CD1c-positive myeloid dendritic cell (primary cell): Measurements from ENCODE around the gene NPY5R.

Source experiments
- DNase-seq: peaks from one replicate; pipeline ENCODE4 v3.0.0-alpha.2; 2016; ENCODE audit errors: extremely low spot score

Gene NPY5R

DNA sequence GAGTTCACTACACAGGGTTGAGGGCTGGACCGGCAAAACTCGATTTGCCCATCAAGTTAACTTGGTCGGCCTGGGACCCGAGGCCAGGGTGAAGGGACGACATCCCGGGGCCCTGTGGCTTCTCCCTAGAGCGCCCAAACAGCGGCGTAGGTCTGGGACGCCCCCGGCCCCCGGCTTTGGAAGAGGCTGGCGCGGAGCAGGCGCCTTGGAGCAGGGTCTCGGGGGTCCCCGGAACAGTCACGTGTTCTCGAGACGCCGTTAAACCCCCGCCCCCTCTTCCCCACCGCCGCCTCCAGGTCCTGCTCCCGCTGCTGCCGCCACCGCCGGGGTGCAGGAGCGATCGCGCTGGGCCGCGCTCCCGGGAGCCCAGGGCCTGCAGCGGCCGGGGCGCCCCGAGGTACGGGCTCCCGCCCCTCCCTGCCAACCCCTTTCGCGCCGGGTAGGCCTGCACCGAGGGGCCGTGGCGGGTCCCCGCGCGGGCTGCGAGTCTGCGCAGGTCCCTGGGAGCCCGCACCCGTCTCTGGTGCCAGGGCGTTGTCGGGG is at the start of gene NPY5R:
NPY5R (plus strand) TSS at position 289 of the 543 bp plus-strand sequence. CDS start 6,382 bp downstream, outside the sequence.
- no peak for DNase-seq

DNA sequence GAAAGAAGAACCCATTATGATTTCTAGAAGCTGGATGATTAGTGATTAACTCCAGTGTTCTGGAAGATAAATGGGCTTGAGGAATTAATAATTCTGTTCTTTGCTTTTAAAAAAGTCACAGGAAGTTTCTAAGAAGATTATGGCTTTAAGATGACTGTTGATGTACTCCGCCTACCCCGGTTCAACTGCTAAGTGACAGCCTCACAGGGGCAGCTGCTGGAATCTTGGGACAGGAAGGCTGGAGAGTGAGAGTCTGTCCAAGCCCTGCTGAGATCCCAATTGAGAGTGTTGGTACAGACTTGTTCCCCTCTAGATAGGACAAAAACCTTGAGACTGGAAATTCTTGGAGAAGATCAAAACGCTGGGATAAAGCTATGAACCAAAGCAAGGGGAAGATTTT is 48.6 kb upstream of the NPY5R start:
- DNase-seq: no peak

- DNase-seq: no peak
These were observed 43.2 kb upstream of the NPY5R start for GRCh38 chr4:163300445-163300844.

GRCh38 chr4:163303069-163303468 is 40.6 kb upstream of the NPY5R start:
- no peak for DNase-seq

DNA sequence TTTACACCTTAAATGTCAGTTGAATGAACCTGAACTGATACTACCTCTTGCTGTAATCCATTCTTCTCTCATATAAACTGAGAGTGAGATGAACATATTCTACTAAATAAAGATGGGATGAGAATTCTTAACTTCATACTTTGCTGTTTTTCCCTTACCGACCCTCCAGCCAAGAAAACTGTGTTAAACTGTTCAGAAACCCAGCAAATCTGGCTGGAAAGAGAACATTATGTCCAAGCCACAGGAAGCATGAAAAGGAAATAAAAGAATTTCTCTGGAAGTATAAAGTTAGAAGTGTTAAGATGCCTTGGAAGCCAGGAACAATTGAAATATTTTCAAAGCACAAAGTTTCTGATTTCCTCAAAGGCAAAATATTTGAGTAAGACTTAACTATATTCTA is 34.2 kb upstream of the NPY5R start:
- DNase-seq: no peak

DNA sequence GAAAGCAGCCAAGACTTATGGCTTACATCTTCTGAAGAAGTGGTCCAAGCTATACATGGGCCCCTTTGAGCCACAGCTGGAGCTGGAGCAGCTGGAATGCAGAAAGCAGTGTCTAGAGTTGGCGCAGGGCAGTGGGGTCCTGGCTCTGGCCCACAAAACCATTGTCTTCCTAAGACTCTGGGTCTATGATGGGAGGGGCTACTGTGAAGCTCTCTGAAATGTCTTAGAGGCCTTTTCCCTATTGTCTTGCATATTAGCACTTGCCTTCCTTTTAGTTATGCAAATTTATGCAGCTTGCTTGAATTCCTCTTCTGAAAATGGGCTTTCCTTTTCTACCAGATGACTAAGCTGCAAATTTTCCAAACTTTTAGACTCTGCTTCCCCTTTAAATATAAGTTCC is 26.6 kb upstream of the NPY5R start:
- DNase-seq: no peak

- DNase-seq: no peak
These were observed 12.6 kb upstream of the NPY5R start for GRCh38 chr4:163330916-163331628.

DNA sequence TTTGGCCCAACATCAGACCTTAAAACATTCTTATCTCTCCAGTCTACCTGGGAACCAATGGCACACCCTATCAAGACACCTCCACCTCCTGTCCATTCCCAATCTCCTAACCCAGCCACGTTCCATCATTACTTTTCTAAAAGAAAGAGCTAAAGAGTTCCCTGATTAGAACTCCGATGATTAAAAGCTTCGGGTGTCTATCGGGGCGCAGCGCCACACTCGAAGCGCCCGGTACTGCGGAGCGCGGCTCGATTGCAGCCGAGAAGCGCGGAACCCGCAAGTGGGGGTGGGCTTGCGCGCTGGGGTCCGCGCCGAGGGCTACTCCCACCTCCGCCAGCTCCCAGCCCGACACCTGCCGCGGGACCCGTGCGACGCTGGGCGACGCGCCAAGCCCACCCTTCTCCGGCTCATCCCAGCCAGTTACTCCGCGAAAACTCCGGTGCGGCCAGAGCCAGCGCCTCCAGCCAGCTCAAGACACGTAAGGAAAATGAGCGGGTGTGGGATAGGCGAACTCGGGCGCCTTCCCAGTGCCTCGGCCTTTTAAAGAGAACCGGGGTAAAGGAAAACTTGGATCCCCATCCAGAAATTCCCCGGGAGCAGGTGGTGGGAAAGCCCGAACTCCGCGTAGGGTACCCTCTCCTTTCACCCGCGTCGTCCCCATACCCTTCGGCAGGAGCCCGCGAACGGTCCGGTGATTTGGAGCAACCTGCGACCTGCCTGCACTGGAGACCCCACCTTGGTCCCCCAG is 11.9 kb upstream of the NPY5R start:
- DNase-seq: no peak

DNA sequence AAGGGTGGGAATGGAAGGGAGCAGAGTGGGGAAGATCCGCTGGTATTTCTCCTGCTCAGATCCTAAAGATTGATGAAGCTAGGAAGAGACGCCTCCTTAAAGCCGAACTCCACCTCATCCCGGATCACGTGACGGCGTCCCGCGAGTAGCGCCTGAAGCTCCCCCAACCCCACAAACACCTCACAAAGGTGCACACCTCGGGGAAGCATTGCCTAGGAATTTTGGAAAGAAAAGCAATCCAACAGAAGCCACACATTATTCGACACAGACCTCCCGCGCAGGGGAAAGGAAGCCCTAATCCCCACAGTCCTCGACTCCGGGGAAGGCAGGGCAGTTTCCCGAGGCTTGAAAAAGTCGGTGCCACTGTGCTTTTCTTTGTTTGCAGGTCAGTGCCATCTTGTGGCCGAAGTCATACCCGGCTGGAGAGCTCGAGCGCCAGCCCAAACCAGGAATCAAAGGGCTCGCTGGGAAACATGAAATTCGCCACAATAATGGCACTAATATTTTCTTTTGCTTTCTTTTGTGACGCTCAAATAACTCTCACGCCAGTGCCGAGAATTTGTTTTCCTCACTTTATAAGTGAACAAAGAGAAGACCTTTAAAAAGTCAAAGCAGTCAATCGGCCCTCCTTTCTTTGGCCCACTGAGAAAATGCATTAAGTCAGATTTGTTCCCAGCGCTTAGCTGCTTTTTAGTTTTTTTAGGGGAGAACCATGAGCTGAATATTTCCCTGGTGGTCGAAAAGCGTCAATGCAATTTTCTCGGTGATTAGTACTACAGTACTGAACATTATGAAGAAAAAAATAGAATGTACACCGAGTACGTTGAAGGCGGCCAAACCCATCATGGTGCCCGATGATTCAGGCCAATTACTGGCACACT is 10.9 kb upstream of the NPY5R start, which contains the start of gene NPY1R:
NPY1R (minus strand) TSS at position 71 of the 881 bp plus-strand sequence. CDS start 6,042 bp downstream, outside the sequence.
- peak; percentile 29 for DNase-seq

- DNase-seq: no peak
These were observed 8.3 kb upstream of the NPY5R start for GRCh38 chr4:163335384-163335783.

- no peak for DNase-seq
These were observed 744 bp downstream of the NPY5R start for GRCh38 chr4:163344147-163345125.

DNA sequence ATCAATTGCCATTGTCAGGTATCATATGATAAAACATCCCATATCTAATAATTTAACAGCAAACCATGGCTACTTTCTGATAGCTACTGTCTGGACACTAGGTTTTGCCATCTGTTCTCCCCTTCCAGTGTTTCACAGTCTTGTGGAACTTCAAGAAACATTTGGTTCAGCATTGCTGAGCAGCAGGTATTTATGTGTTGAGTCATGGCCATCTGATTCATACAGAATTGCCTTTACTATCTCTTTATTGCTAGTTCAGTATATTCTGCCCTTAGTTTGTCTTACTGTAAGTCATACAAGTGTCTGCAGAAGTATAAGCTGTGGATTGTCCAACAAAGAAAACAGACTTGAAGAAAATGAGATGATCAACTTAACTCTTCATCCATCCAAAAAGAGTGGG is 7.0 kb downstream of the NPY5R start:
- no peak for DNase-seq

- no peak for DNase-seq
These were observed 9.4 kb downstream of the NPY5R start for GRCh38 chr4:163353054-163353453.

GRCh38 chr4:163356104-163356503 is 12.4 kb downstream of the NPY5R start:
- no peak for DNase-seq

DNA sequence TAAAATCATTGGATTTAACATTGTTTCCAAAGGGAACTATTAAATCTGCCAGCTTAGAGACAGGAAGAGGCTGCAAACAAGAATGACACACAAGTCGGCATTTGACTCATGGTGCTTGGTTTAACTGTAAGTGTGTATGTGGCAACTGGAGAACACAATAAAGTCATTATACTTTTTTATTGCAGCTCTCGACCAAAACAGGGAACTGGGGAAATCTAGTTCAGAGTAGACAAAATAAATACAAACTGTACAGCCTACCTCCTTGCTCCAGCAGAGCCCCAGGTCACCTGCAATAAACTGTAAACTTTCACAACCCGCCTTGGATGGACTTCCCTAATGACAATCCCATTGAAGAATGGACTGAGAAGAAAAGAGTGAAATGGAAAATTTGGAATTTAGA is 24.0 kb downstream of the NPY5R start:
- DNase-seq: no peak

DNA sequence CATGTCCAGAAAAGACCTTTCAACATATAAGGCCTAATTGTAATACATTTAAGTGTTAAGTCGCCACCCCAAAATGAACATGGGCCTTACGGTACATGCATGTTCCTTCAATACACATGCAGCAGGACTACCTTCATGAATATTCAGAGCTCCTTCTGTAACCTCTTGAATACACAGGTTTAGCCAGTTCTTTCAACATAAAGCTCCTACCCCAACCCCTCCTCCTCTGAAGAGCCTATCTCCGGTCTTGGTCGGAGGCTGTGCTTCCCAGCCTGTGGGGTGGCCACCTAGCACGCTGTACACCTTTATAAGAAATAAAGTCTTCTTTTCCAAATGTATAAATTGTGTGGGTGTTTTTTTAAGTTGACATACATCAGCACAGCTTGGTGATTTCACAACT is 28.3 kb downstream of the NPY5R start:
- no peak for DNase-seq

DNA sequence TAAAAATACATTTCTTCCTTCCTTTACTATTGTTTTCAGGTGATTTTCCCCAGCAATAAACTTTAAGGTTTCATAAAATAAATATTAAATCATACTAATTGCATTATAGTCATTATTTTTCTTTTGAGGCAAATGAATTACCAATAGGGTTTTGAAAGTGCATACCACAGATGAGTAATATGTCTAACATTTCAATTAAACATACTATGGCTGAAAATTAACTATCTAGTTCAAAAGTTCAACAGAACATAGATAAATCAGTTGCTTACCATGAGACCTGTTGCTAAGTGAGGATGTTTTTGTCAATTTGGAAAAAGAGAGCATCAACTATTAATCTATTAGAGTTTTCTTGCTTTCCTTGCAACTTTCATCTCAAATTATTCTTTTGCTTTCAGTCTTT is 35.0 kb downstream of the NPY5R start:
- DNase-seq: no peak

DNA sequence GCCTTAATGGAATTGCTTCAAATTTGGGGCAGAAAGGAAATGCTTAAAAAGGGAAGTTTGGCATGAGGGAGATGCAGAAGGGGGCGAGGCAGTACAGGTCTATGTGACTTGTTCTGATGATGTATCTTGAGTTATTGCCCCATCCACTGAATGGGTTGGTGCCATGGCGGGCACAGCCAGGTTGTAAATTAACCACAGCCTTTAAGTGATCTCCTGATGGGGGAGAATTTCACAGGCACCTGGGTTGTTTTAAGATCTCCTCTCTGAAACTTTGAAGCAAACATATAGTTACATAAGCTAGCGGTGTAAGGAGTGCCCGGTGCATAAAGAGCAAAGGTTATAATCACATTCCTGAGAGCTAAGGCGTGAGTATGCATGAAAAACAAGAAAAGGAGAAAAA is 37.0 kb downstream of the NPY5R start:
- peak; percentile 3 for DNase-seq

DNA sequence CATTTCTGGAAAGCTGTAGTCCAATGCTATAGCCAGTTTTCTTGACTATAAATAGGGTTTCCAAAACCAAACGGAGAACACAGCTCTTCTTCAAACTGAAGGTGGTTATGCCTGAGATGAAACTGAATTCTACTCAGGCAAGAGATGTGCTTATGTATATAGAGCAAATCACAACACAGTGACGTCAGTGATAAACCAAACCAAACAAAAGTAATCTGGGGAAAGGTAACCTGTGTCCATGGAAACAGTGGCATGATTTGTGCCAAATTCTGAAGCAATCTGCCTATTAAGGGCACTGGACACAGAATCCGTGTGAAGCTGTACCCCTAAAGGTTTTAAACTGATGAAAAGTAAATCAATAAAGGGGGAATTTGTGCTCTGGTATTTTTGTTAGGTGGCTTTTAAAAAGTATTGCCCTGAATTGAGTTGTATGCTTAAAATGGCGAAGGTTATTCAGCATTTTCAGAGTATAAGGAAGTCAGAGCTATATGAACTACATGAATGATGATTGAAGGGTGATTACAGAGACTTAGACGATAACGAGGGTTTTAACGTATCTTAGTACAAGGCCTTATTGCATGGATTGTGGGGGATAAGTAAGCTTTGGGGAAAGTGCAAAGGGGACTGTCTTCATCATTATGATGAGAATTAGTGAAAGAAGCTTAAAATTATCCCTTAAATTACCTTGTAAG is 38.6 kb downstream of the NPY5R start:
- DNase-seq: no peak

GRCh38 chr4:163384434-163384833 is 40.7 kb downstream of the NPY5R start:
- no peak for DNase-seq
